Activated CD8-positive, alpha-beta T cell treated with anti-CD3 and anti-CD28 coated beads, Interleukin-2, amount 10 ng/mL, durations not matched to agents 7 days and 5 days (primary cell): Measurements from ENCODE around the gene SYCP2. TPM values are rescaled to one million over a fixed set of nuclear protein-coding genes. Genes with fewer than 3 reads are reported as not detected.
"Not testable (repeated sequence)": the region's sequence is repeated elsewhere in the genome, so short reads cannot be mapped to it uniquely, and the experiment has no call there.

Experiments
- ATAC-seq: fragments of 150-1000 bp; cut with Tn5 transposase; one replicate; pipeline ENCODE4 v1.10.0; 2021; ENCODE audit warnings: moderate library complexity
- CTCF ChIA-PET: fragments of 350-600 bp; sonication (Branson Sonifier 250); formaldehyde crosslinking; loops from one replicate; lab custom pipeline; 2021; ENCODE audit warnings: antibody characterized with exemption; lab: Charles Lee
- POLR2A ChIA-PET: fragments of 350-600 bp; sonication (Branson Sonifier 250); formaldehyde crosslinking; loops from one replicate; lab custom pipeline; 2021; ENCODE audit warnings: antibody characterized with exemption; lab: Charles Lee
- DNase-seq: peaks from one replicate; pipeline ENCODE4 v3.0.0-alpha.2; 2020
- H3K27ac Mint-ChIP-seq: one replicate; pipeline ENCODE4 v1.8.0; 2021; ENCODE audit warnings: mild to moderate bottlenecking, mixed read lengths
- H3K27me3 Mint-ChIP-seq: one replicate; pipeline ENCODE4 v1.8.0; 2021; ENCODE audit warnings: low read depth, mixed read lengths
- H3K36me3 Mint-ChIP-seq: one replicate; pipeline ENCODE4 v1.8.0; 2021; ENCODE audit warnings: low read depth, mixed read lengths
- H3K4me1 Mint-ChIP-seq: one replicate; pipeline ENCODE4 v1.8.0; 2021; ENCODE audit warnings: low read depth, mixed read lengths
- H3K4me3 Mint-ChIP-seq: one replicate; pipeline ENCODE4 v1.8.0; 2021; ENCODE audit warnings: mild to moderate bottlenecking, mixed read lengths
- H3K9me3 Mint-ChIP-seq: one replicate; pipeline ENCODE4 v1.8.0; 2022; ENCODE audit warnings: mixed read lengths; ENCODE audit not compliant: insufficient read depth
- total RNA-seq, 2 experiments: library from RNA; stranded (reverse); gene quantifications; one replicate each; pipeline ENCODE4 v1.2.3, GENCODE V29; 2021

The SYCP2 gene
- total RNA-seq, 2 experiments from 2014 or later, result 6.5 to 6.6 TPM

DNA sequence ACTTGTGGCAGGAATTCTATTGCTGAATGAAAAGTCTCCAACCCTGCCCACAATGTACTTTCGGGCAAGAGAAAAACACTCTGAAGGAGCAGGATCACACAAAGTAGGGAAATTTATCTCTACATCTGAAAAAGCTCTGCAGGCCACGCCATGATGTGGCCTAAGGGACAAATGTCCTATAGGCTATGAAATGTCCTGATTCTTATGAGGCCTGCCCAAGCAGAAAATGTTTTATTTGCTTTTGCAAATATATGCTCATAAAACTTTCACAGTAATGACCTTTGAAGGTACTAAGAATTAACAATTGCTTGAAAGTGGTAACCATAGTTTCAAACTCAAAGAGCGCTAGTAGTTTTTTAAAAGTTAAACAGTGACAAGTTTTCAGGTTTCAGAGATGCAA is 31.0 kb downstream of the SYCP2 start:
- POLR2A ChIA-PET, result no interaction called here
- Mint-ChIP-seq H3K36me3 (no peaks in the 10 kb centered on the region), H3K4me1 (no peaks in the 10 kb centered on the region), H3K27me3 (peaks cover 6% of the 10 kb centered on the region), H3K4me3 (no peak overlapping the region), H3K9me3 (no peaks in the 10 kb centered on the region), H3K27ac (no peak overlapping the region)
- DNase-seq (no peak), ATAC-seq (no peak)
- CTCF ChIA-PET, result no interaction called here

DNA sequence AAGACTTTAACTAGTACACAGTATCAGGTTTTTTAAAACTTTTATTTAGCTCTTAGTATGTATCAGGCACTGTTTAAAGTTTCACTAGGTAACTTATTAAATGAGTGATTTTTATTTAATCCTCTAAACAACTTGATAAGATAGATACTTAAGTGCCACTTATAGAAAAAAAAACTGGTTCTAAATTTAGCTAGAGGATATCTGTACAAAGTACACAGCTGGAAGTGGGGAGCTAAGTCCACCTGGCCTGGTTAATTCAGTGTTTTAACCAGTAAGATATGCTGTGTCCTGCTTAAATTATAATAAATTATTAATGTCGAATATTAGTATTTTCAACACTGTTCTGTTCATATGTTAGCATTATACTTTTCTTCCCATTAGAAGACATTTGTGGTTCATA is 37.5 kb downstream of the SYCP2 start:
- Mint-ChIP-seq H3K4me3 (no peak overlapping the region), H3K9me3 (no peaks in the 10 kb centered on the region), H3K27ac (no peak overlapping the region), H3K4me1 (no peaks in the 10 kb centered on the region), H3K27me3 (peaks cover 3% of the 10 kb centered on the region), H3K36me3 (no peaks in the 10 kb centered on the region)
- ATAC-seq (no peak), DNase-seq (no peak)
- CTCF ChIA-PET, result interaction anchor here (2.2 kb wide), 1 partner anchor 39 kb away, joined by 6 read pairs; no protein-coding TSS in a partner anchor
- POLR2A ChIA-PET, result no interaction called here

DNA sequence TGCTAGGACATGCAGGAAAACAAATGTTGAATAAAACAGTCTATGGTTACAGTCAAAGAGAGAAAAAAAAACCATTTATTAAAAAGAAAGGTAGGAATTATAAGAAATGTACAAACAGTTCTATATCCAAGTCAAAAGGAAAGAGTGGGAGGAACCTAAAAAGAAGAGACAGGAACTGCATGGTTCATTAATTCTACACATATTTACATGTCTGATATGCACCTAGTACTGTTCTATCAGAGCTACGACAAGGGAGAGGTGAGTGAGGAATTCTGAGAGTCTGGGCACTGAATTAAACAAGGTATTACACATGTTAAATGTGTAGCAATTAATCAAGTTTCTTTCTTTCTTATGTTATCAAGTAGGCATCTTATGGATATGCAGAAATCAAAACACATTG is 41.9 kb downstream of the SYCP2 start:
- ChIA-PET POLR2A (no interaction called here), CTCF (interaction anchor here (0.9 kb wide), 1 partner anchor 42 kb away, joined by 3 read pairs; no protein-coding TSS in a partner anchor)
- no peak for ATAC-seq
- Mint-ChIP-seq H3K4me3 (no peak overlapping the region), H3K27ac (no peak overlapping the region), H3K9me3 (no peaks in the 10 kb centered on the region), H3K36me3 (no peaks in the 10 kb centered on the region), H3K4me1 (no peaks in the 10 kb centered on the region), H3K27me3 (peaks cover 2% of the 10 kb centered on the region)
- DNase-seq, result no peak

DNA sequence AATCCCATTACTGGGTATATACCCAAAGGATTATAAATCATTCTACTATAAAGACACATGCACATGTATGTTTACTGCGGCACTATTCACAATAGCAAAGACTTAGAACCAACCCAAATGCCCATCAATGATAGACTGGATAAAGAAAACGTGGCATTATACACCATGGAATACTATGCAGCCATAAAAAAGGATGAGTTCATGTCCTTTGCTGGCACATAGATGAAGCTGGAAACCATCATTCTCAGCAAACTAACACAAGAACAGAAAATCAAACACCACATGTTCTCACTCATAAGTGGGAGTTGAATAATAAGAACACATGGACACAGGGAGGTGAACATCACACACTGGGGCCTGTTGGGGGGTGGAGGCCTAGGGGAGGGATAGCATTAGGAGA is 43.4 kb downstream of the SYCP2 start:
- H3K9me3 Mint-ChIP-seq, POLR2A ChIA-PET, DNase-seq, H3K27me3 Mint-ChIP-seq, H3K4me3 Mint-ChIP-seq, ATAC-seq, CTCF ChIA-PET, H3K4me1 Mint-ChIP-seq, H3K36me3 Mint-ChIP-seq, H3K27ac Mint-ChIP-seq: not testable (repeated sequence)

DNA sequence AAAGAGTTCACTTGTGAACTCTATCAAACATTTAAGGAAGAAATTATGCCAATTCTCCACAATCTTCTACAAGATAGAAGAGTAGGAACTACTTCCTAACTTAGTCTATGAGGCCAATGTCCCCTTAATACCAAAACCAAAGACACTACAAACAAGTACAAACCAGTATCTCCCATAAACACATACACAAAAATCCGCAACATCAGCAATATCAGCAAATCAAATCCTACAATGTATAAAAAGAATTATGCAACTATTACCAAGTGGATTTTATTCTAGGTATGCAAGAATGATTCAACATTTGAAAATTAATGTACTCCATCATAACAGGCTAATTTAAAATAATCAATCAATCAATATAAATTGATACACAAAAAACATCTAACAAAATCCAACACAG is 45.4 kb downstream of the SYCP2 start:
- POLR2A ChIA-PET, result no interaction called here
- H3K4me1 Mint-ChIP-seq, result no peaks in the 10 kb centered on the region
- no peak for ATAC-seq

DNA sequence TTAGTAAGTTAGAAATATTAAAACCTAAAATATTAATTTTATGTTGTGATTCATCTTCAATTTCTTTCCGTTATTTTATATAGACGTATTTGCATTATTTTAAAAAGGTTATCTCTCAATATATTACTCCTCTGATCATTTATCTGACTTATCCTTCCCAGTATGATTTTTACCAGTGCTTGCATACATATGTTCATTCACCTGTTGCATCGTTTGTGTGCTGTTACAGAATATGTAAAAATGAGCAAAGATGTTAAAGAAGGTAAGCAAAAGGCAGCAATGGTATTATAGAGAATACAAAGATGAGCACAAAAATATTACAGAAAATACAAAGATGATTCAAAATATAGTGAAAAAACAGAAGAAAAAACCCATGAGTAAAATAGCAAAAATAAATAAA is 48.9 kb downstream of the SYCP2 start:
- ChIA-PET POLR2A (no interaction called here), CTCF (no interaction called here)
- no peak overlapping the region for H3K4me3 Mint-ChIP-seq
- no peak overlapping the region for H3K27ac Mint-ChIP-seq
- no peaks in the 10 kb centered on the region for H3K9me3 Mint-ChIP-seq
- peaks cover 2% of the 10 kb centered on the region for H3K27me3 Mint-ChIP-seq
- ATAC-seq, result no peak
- no peaks in the 10 kb centered on the region for H3K4me1 Mint-ChIP-seq
- H3K36me3 Mint-ChIP-seq, result no peaks in the 10 kb centered on the region
- DNase-seq, result no peak

More for the DNA sequence above, 45.4 kb downstream of the SYCP2 start:
- no peaks in the 10 kb centered on the region for H3K9me3 Mint-ChIP-seq
- H3K36me3 Mint-ChIP-seq, result no peaks in the 10 kb centered on the region
- H3K27me3 Mint-ChIP-seq, result peaks cover 2% of the 10 kb centered on the region
- no peak for DNase-seq
- no peak overlapping the region for H3K27ac Mint-ChIP-seq
- CTCF ChIA-PET, result no interaction called here
- no peak overlapping the region for H3K4me3 Mint-ChIP-seq

DNA sequence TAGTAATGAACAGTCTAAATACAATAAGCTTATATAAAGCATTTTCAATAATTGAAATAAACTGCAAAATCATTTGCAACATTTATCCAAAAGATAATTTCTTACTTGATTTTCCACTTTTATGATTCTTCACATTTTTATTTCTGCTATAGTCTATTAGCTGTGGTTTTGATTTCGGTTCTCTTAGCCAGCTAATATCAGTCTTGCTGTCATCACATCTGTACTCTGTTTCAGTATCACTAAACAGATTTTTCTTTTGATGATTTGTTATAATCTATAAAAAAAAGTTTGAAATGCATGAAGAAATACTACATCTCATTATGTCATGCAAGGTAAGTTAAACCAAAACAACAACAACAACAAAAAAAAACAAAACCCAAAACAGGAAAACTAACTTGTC is 53.2 kb downstream of the SYCP2 start:
- ChIA-PET POLR2A (no interaction called here), CTCF (no interaction called here)
- Mint-ChIP-seq H3K27ac (no peak overlapping the region), H3K9me3 (no peaks in the 10 kb centered on the region), H3K4me3 (no peak overlapping the region), H3K36me3 (no peaks in the 10 kb centered on the region), H3K4me1 (no peaks in the 10 kb centered on the region), H3K27me3 (no peaks in the 10 kb centered on the region)
- no peak for DNase-seq
- no peak for ATAC-seq

DNA sequence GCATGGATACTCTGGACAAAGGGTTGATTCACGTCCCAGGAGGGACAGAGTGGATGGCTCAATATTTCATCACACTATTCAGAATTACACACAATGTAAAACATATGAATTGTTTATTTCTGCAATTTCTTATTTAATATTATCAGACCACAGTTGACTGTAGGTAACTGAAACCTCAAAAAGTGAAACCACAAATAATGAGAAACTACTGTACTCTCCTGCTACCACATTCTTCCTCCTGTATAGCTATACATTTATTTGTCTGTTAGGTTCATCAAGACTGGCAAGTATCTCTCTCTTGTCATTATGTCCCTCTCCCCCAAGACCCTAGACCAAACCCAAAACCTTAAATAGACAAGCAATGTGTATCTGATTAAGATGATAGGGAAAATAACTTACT is 60.0 kb downstream of the SYCP2 start:
- H3K4me3 Mint-ChIP-seq, result no peak overlapping the region
- CTCF ChIA-PET, result interaction anchor here (1.1 kb wide), 1 partner anchor 338 kb away, joined by 4 read pairs; no protein-coding TSS in a partner anchor
- no peaks in the 10 kb centered on the region for H3K9me3 Mint-ChIP-seq
- ATAC-seq (no peak), DNase-seq (no peak)
- POLR2A ChIA-PET, result interaction anchor here (0.5 kb wide), 1 partner anchor 655 kb away, joined by 3 read pairs; no protein-coding TSS in a partner anchor
- no peak overlapping the region for H3K27ac Mint-ChIP-seq
- no peaks in the 10 kb centered on the region for H3K27me3 Mint-ChIP-seq
- H3K36me3 Mint-ChIP-seq, result no peaks in the 10 kb centered on the region
- H3K4me1 Mint-ChIP-seq, result no peaks in the 10 kb centered on the region

DNA sequence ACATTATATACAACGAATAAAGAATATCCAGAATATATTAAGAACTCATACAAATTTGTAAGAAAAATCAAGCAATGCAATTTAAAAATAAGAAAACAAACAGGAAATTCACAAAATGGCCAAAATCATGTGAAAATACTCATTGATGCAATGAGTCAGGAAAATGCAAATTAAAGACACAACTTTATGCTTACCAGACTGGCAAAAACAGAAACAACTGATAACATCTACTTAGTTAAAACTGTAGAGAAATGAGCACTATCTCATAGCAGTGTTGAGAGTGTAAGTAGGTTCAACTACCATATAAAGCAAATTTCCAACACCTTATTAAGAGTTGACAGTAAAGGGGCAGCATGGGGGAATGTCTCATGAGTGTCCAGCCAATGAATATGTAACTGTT is 62.3 kb downstream of the SYCP2 start:
- Mint-ChIP-seq H3K4me3 (no peak overlapping the region), H3K9me3 (no peaks in the 10 kb centered on the region), H3K4me1 (no peaks in the 10 kb centered on the region), H3K27me3 (no peaks in the 10 kb centered on the region), H3K36me3 (no peaks in the 10 kb centered on the region), H3K27ac (no peak overlapping the region)
- POLR2A ChIA-PET, result no interaction called here
- CTCF ChIA-PET, result no interaction called here
- no peak for DNase-seq
- ATAC-seq, result no peak

DNA sequence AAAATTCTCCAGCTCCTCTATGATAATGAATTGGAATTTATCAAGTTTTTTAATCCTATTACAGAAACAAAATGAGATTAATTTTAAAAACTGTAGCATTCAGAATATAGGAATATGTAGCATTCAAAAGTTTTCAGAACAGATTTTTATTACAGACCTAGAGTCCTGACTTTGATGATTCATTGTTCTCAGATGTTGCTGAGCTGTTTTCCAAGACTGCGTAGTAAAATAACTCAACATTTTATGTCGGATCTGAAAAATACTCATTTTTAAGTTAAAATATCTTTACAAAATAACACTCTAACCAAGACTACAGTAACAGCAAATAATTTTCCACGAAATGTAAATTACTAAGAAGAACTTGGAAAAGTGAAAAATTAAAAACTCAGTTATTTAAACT is 67.1 kb downstream of the SYCP2 start:
- Mint-ChIP-seq H3K27ac (no peak overlapping the region), H3K27me3 (peaks cover 7% of the 10 kb centered on the region), H3K4me3 (no peak overlapping the region), H3K9me3 (no peaks in the 10 kb centered on the region), H3K4me1 (no peaks in the 10 kb centered on the region), H3K36me3 (no peaks in the 10 kb centered on the region)
- ATAC-seq, result no peak
- DNase-seq, result no peak
- CTCF ChIA-PET, result interaction anchor here (1.7 kb wide), 1 partner anchor 68 kb away, joined by 3 read pairs; no protein-coding TSS in a partner anchor
- POLR2A ChIA-PET, result no interaction called here

DNA sequence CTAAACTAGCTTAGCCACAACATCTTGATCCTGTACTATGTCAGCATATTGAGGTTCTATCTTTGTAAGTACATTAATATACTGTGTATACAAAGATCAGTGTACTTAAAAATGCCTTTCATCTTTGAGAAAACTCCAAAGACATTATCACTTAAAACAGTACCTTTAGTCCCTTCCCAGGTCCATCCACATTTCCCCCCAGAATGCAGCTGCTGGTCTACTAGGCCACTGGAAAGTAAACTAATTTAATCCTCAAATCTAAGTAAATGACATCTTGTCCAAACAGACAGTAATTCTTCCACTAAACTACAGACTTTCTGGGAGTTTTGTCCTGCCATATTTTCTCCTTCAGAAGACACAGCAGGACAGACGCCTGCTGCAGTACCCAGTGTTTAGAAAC is 68.7 kb downstream of the SYCP2 start:
- H3K27me3 Mint-ChIP-seq, result peaks cover 9% of the 10 kb centered on the region

DNA sequence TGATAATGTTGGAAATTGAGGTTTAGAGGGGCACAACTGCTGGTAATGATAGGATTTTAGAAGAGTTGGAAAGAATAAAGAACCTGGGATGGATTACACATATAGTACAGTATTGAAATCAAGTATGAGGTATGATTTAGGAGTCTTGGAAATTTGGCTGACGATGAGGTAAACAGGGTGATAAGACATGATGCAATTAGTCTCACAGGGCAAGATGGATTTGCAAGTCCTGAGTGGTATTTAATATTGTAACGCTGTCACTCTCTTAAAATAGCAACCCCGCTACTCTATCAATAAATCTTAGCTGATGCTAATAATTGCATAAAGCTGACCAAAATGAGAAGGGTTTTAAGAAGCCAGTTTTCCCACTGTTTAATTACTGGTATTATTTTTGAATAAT is 70.4 kb downstream of the SYCP2 start:
- H3K9me3 Mint-ChIP-seq, result no peaks in the 10 kb centered on the region

More for the DNA sequence above, 68.7 kb downstream of the SYCP2 start:
- H3K9me3 Mint-ChIP-seq, result no peaks in the 10 kb centered on the region
- H3K36me3 Mint-ChIP-seq, result no peaks in the 10 kb centered on the region
- CTCF ChIA-PET, result interaction anchor here (0.7 kb wide), 1 partner anchor 14 kb away, joined by 3 read pairs; no protein-coding TSS in a partner anchor
- no peak overlapping the region for H3K27ac Mint-ChIP-seq
- DNase-seq (no peak), ATAC-seq (no peak)
- no peaks in the 10 kb centered on the region for H3K4me1 Mint-ChIP-seq
- POLR2A ChIA-PET, result no interaction called here
- no peak overlapping the region for H3K4me3 Mint-ChIP-seq

DNA sequence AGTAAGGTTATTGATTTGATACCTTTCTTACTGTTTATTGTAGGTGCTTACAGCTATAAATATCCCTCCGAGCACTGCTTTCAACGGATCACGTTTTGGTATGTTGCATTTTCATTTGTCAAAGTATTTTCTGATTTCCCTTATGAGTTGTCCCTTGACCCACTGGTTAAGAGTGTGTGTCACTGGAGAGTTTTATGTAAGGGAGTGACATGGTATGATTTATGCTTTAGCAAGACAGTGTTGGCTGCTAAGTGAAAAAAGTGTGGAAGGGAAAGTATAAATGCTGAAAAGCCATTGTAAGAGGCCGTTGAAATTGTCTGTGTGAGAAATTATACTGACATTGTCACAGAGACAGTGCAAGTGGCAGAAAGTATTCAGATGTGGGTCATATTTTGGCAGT is 72.0 kb downstream of the SYCP2 start:
- ATAC-seq, result no peak
- H3K9me3 Mint-ChIP-seq, result no peaks in the 10 kb centered on the region
- POLR2A ChIA-PET, result no interaction called here

More for the DNA sequence above, 70.4 kb downstream of the SYCP2 start:
- H3K36me3 Mint-ChIP-seq, result no peaks in the 10 kb centered on the region
- DNase-seq (no peak), ATAC-seq (no peak)
- peaks cover 9% of the 10 kb centered on the region for H3K27me3 Mint-ChIP-seq
- CTCF ChIA-PET, result no interaction called here
- no peak overlapping the region for H3K27ac Mint-ChIP-seq
- no peaks in the 10 kb centered on the region for H3K4me1 Mint-ChIP-seq
- POLR2A ChIA-PET, result no interaction called here
- H3K4me3 Mint-ChIP-seq, result no peak overlapping the region

More for the DNA sequence above, 72.0 kb downstream of the SYCP2 start:
- no peak overlapping the region for H3K4me3 Mint-ChIP-seq
- no peak for DNase-seq
- no peak overlapping the region for H3K27ac Mint-ChIP-seq
- CTCF ChIA-PET, result no interaction called here
- no peaks in the 10 kb centered on the region for H3K36me3 Mint-ChIP-seq
- H3K27me3 Mint-ChIP-seq, result peaks cover 9% of the 10 kb centered on the region
- no peaks in the 10 kb centered on the region for H3K4me1 Mint-ChIP-seq
